Glutamatergic neuron (in vitro differentiated cells): Measurements from ENCODE around the gene MAML1. TPM values are rescaled to one million over a fixed set of nuclear protein-coding genes. Genes with fewer than 3 reads are reported as not detected.

Source experiments
- DNase-seq: peaks from one replicate; pipeline ENCODE4 v3.0.0; 2022
- H3K27ac Mint-ChIP-seq: one replicate; pipeline ENCODE4 v1.8.0; 2020; ENCODE audit warnings: mild to moderate bottlenecking, mixed read lengths, inconsistent platforms; ENCODE audit not compliant: unreplicated experiment
- H3K27me3 Mint-ChIP-seq: one replicate; pipeline ENCODE4 v1.8.0; 2020; ENCODE audit warnings: mild to moderate bottlenecking, moderate library complexity, mixed read lengths, inconsistent platforms; ENCODE audit not compliant: unreplicated experiment
- H3K36me3 Mint-ChIP-seq: one replicate; pipeline ENCODE4 v1.8.0; 2020; ENCODE audit warnings: mild to moderate bottlenecking, mixed read lengths, inconsistent platforms; ENCODE audit not compliant: unreplicated experiment
- H3K4me1 Mint-ChIP-seq: one replicate; pipeline ENCODE4 v1.8.0; 2020; ENCODE audit warnings: mild to moderate bottlenecking, low read depth, mixed read lengths, inconsistent platforms; ENCODE audit not compliant: unreplicated experiment
- H3K4me3 Mint-ChIP-seq: one replicate; pipeline ENCODE4 v1.8.0; 2020; ENCODE audit warnings: mild to moderate bottlenecking, mixed read lengths, inconsistent platforms; ENCODE audit not compliant: unreplicated experiment
- H3K9me3 Mint-ChIP-seq: one replicate; pipeline ENCODE4 v1.8.0; 2020; ENCODE audit warnings: mild to moderate bottlenecking, moderate library complexity, mixed read lengths, inconsistent platforms; ENCODE audit not compliant: unreplicated experiment
- CTCF ChIP-seq: fragments of 200-600 bp; sonication (generic); IDR thresholded peaks from one replicate; pipeline ENCODE4 v1.5.0; 2021; ENCODE audit not compliant: partially characterized antibody, unreplicated experiment
- total RNA-seq: library from RNA; stranded (reverse); fragmentation: NEBNext Ultra II Directional; extraction: Animal tissue kit (Norgen Biotek cat#: 25700); gene quantifications from one replicate; pipeline ENCODE4 v1.2.1, GENCODE V29; 2021; ENCODE audit not compliant: unreplicated experiment

Gene MAML1
- total RNA-seq, 1 donor from 2014 or later = 30.0 TPM

DNA sequence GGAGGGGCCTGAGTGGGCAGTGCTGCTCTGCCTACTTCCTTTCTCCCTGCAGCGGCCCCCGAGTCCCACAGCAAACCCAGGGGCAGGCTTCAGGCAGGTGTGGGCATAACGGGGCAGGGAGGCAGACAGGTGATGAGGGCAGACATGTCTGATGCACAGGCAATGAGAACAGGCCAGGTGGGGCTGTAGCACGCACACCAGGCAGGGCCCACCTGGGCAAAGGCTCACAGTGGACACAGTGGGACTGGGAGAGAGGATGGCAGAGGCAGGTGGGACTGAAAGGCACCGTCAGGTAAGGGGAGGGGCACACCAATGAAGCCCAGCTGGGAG, 67.0 kb downstream of the MAML1 start:
- Mint-ChIP-seq H3K9me3 (peaks cover 5% of the 10 kb centered on the region), H3K27me3 (peaks cover 8% of the 10 kb centered on the region), H3K4me3 (no peak overlapping the region), H3K36me3 (peaks cover 9% of the 10 kb centered on the region), H3K27ac (no peak overlapping the region), H3K4me1 (no peaks in the 10 kb centered on the region)
- no peak for TF ChIP-seq CTCF
- DNase-seq = no peak

GRCh38 chr5:179800071-179800695, 67.6 kb downstream of the MAML1 start:
- peaks cover 7% of the 10 kb centered on the region for H3K9me3 Mint-ChIP-seq
- no peak for DNase-seq
- peaks cover 4% of the 10 kb centered on the region for H3K4me1 Mint-ChIP-seq
- no peak for TF ChIP-seq CTCF
- H3K27ac Mint-ChIP-seq = no peak overlapping the region
- H3K36me3 Mint-ChIP-seq = peaks cover 9% of the 10 kb centered on the region
- H3K27me3 Mint-ChIP-seq = peaks cover 10% of the 10 kb centered on the region
- H3K4me3 Mint-ChIP-seq = no peak overlapping the region

- no peak for DNase-seq
- Mint-ChIP-seq H3K4me3 (no peak overlapping the region), H3K4me1 (peaks cover 4% of the 10 kb centered on the region), H3K9me3 (peaks cover 7% of the 10 kb centered on the region), H3K36me3 (peaks cover 9% of the 10 kb centered on the region), H3K27me3 (peaks cover 10% of the 10 kb centered on the region), H3K27ac (no peak overlapping the region)
- no peak for TF ChIP-seq CTCF
Measured at GRCh38 chr5:179800696-179801201, 68.1 kb downstream of the MAML1 start.

DNA sequence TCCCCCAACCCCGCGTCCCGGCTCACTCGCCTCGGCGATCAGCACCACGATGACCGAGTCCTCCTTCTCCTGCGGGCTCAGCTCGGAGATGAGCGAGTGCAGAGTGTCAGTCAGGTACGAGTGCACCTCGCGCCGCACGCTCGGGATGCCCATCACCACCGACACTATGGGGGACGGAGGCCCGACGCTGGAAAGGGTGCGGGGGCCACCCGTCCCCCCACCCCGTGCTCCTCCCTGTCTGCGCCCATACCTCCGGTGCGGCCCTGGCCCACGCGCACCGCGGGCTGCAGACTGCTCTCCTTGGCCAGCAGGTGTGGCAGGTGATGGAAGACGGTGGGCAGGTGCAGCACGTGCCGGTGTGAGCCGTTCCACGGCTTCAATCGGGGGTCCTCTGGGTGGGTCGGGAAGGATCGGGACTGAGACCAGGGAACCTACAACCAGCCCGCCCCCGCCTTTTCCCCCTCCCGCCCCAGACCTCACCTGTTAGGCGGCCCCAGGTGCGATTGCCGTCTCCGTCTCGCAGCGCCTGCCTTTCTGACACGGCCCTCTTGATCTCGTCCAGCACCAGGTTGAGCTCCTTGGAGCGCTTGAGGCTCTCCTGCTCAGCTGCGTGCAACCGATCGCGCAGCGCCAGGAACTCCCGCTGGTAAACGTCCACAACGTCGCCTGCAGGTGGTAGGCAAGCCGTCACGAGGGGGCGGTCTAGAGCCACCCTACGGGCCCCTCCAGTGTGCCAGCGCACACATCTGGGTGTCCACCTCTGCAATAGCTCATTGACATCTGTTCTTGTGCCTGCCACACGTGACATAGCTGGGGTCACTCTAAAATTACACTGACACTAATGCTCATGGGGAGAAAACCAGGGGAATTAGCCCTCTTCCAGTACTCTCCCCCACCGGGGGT, 68.9 kb downstream of the MAML1 start:
- no peak overlapping the region for H3K27ac Mint-ChIP-seq
- peak; percentile 77 for DNase-seq
- peak; percentile 59 for TF ChIP-seq CTCF
- H3K4me3 Mint-ChIP-seq = no peak overlapping the region
- peaks cover 9% of the 10 kb centered on the region for H3K36me3 Mint-ChIP-seq
- peaks cover 7% of the 10 kb centered on the region for H3K9me3 Mint-ChIP-seq
- peaks cover 4% of the 10 kb centered on the region for H3K4me1 Mint-ChIP-seq
- H3K27me3 Mint-ChIP-seq = peaks cover 10% of the 10 kb centered on the region
